ENCODE measurements around the gene CAPN13. TPM values are rescaled to one million over a fixed set of nuclear protein-coding genes. Genes with fewer than 3 reads are reported as not detected.

CAPN13 gene
- total RNA-seq, 1 experiment from 2014 or later, result 5.7 TPM

GRCh38 chr2:30776831-30777635 is 30.2 kb downstream of the CAPN13 start:
- Histone ChIP-seq H2AK5ac (ENCODE audit: insufficient read length, low read length) (no peak overlapping the region), H4K5ac (ENCODE audit: insufficient read length, low read depth, low read length) (no peak overlapping the region), H2BK12ac (ENCODE audit: insufficient read length, low read depth, low read length) (no peak overlapping the region), H4K8ac (replicated peaks; ENCODE audit: insufficient read length, low read depth, low read length) (no peak overlapping the region), H3T11ph (ENCODE audit: low read length) (no peak overlapping the region), H3K4me2 (ENCODE audit: insufficient read depth, insufficient read length, low read length) (no peak overlapping the region), H4K20me1 (ENCODE audit: control insufficient read depth, insufficient read depth, insufficient read length) (no peaks in the 10 kb centered on the region), H3K18ac (ENCODE audit: insufficient read length, low read depth, low read length) (no peak overlapping the region), H3K4ac (ENCODE audit: low read depth, low read length) (no peak overlapping the region), H3K27ac (ENCODE audit: insufficient read length, low read depth, low read length) (no peak overlapping the region), H2AFZ (ENCODE audit: low read length) (no peak overlapping the region), H3K23me2 (ENCODE audit: insufficient read length, low read depth, low read length, poor library complexity, severe bottlenecking) (no peaks in the 10 kb centered on the region), H3K79me2 (ENCODE audit: insufficient read depth, low read length) (no peaks in the 10 kb centered on the region), H3K4me1 (ENCODE audit: insufficient read depth, low read length) (no peaks in the 10 kb centered on the region), H2BK20ac (ENCODE audit: low read depth, low read length, poor library complexity, severe bottlenecking) (no peak overlapping the region), H3K56ac (ENCODE audit: insufficient read length, low read depth, low read length) (no peak overlapping the region), H3K79me1 (ENCODE audit: insufficient read depth, low read depth, low read length, poor library complexity, severe bottlenecking) (no peaks in the 10 kb centered on the region), H3K9ac (ENCODE audit: extremely low read depth, insufficient read length, low read length) (no peak overlapping the region), H3K9me3 (ENCODE audit: control insufficient read depth, low read depth, low read length) (no peaks in the 10 kb centered on the region), H2BK5ac (ENCODE audit: insufficient read length, low read length) (no peak overlapping the region), H3K27me3 (ENCODE audit: insufficient read depth, low read length) (no peaks in the 10 kb centered on the region), H2BK15ac (ENCODE audit: low read depth, low read length) (no peak overlapping the region), H2BK120ac (ENCODE audit: low read depth, low read length, poor library complexity, severe bottlenecking) (no peak overlapping the region), H3K14ac (ENCODE audit: insufficient read depth, low read length) (no peak overlapping the region), H4K91ac (ENCODE audit: insufficient read length, low read depth, low read length) (no peak overlapping the region), H3K23ac (ENCODE audit: insufficient read length, low read depth, low read length) (no peak overlapping the region)
- TF ChIP-seq, protein P1, sequence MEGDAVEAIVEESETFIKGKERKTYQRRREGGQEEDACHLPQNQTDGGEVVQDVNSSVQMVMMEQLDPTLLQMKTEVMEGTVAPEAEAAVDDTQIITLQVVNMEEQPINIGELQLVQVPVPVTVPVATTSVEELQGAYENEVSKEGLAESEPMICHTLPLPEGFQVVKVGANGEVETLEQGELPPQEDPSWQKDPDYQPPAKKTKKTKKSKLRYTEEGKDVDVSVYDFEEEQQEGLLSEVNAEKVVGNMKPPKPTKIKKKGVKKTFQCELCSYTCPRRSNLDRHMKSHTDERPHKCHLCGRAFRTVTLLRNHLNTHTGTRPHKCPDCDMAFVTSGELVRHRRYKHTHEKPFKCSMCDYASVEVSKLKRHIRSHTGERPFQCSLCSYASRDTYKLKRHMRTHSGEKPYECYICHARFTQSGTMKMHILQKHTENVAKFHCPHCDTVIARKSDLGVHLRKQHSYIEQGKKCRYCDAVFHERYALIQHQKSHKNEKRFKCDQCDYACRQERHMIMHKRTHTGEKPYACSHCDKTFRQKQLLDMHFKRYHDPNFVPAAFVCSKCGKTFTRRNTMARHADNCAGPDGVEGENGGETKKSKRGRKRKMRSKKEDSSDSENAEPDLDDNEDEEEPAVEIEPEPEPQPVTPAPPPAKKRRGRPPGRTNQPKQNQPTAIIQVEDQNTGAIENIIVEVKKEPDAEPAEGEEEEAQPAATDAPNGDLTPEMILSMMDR (conservative IDR thresholded peaks at IDR 0.05), result no peak
- H3K4me3 Mint-ChIP-seq, result no peak overlapping the region
- H3K4me1 Mint-ChIP-seq, result no peaks in the 10 kb centered on the region
- DNase-seq, result peak; percentile 22
- H3K9me3 Mint-ChIP-seq, result no peaks in the 10 kb centered on the region
- no peaks in the 10 kb centered on the region for H3K27me3 Mint-ChIP-seq (ENCODE audit: low read depth)
- no peaks in the 10 kb centered on the region for H3K36me3 Mint-ChIP-seq (ENCODE audit: insufficient read depth in 1 of 3, low read depth in 3 of 3)
- no peak overlapping the region for H3K27ac Mint-ChIP-seq
- WGBS (ENCODE audit: extremely low coverage, insufficient read length, low lambda C conversion rate), result no CpG with 5 or more reads among the region's 9 CpGs
